B cell (primary cell): ENCODE results near the gene DDB1. TPM values are rescaled to one million over a fixed set of nuclear protein-coding genes. Genes with fewer than 3 reads are reported as not detected.

Experiments used
- ATAC-seq: fragments of 200-7000 bp; cut with Tn5 transposase; one replicate; pipeline ENCODE4 v1.10.0; 2021; ENCODE audit warnings: low read depth, mild to moderate bottlenecking, moderate number of reproducible peaks, moderate library complexity
- CTCF ChIA-PET: fragments of 350-600 bp; sonication (Branson Sonifier 250); formaldehyde crosslinking; loops from one replicate; lab custom pipeline; 2021; ENCODE audit warnings: antibody characterized with exemption, inconsistent platforms; lab: Charles Lee
- POLR2A ChIA-PET: fragments of 350-600 bp; sonication (Branson Sonifier 250); formaldehyde crosslinking; loops from one replicate; lab custom pipeline; 2021; ENCODE audit warnings: antibody characterized with exemption; lab: Charles Lee
- DNase-seq: peaks from one replicate; pipeline ENCODE4 v3.0.0; 2013
- H2AFZ ChIP-seq: 2 replicates; pipeline ENCODE4 v1.6.1; 2012; ENCODE audit warnings: mild to moderate bottlenecking, low read depth, low read length; ENCODE audit not compliant: insufficient read depth, poor library complexity, severe bottlenecking
- H3K27ac ChIP-seq, 2 donors: 1 replicate in 1 of 2; 2 replicates in 1 of 2; pipeline ENCODE4 v1.5.1; 2012 to 2013; ENCODE audit warnings: low read length in 2 of 2, mild to moderate bottlenecking in 2 of 2, moderate library complexity in 1 of 2
- H3K27me3 ChIP-seq, 4 experiments: fragments of 200-600 bp in 1 of 4; sonication (generic) in 1 of 4; replicated peaks in 1 of 4; 1 replicate in 2 of 4; 2 replicates in 2 of 4; pipeline versions ENCODE4 v1.6.1 to v1.7.0; 2013 to 2016; ENCODE audit warnings: low read length in 3 of 4, mild to moderate bottlenecking in 2 of 4, mixed read lengths in 1 of 4, moderate library complexity in 1 of 4; ENCODE audit not compliant: insufficient read depth in 4 of 4, control insufficient read depth in 3 of 4; ENCODE audit errors: control extremely low read depth in 1 of 4
- H3K36me3 ChIP-seq, 2 experiments: replicated peaks in 1 of 2; 1 replicate in 1 of 2; 2 replicates in 1 of 2; pipeline versions ENCODE4 v1.6.1 to v1.7.1; 2013; ENCODE audit warnings: low read length in 1 of 2; ENCODE audit not compliant: insufficient read depth in 2 of 2, control insufficient read depth in 1 of 2; ENCODE audit errors: control extremely low read depth in 1 of 2, extremely low read depth in 1 of 2
- H3K4me1 ChIP-seq, 2 donors: fragments of 200-600 bp in 1 of 2; sonication (generic) in 1 of 2; 1 replicate in 1 of 2; 2 replicates in 1 of 2; pipeline versions ENCODE4 v1.5.1 to v1.6.1; 2013 to 2017; ENCODE audit warnings: low read length in 2 of 2; ENCODE audit not compliant: control insufficient read depth in 2 of 2, insufficient read depth in 2 of 2
- H3K4me2 ChIP-seq: replicated peaks from 2 replicates; pipeline ENCODE3; 2012; ENCODE audit warnings: mild to moderate bottlenecking, low read depth, low read length; ENCODE audit not compliant: poor library complexity, severe bottlenecking
- H3K4me3 ChIP-seq, 5 experiments: fragments of 200-600 bp in 1 of 5; sonication (generic) in 1 of 5; 1 replicate in 3 of 5; 2 replicates in 2 of 5; pipeline versions ENCODE4 v1.5.1 to v1.7.0; 2011 to 2016; ENCODE audit warnings: low read length in 4 of 5, mild to moderate bottlenecking in 4 of 5, low read depth in 2 of 5, control low read depth in 1 of 5, moderate library complexity in 1 of 5; ENCODE audit not compliant: insufficient read depth in 1 of 5; ENCODE audit errors: control extremely low read depth in 1 of 5, extremely low read depth in 1 of 5
- H3K79me2 ChIP-seq: fragments of 200-600 bp; sonication (generic); one replicate; pipeline ENCODE4 v1.6.0; 2016; ENCODE audit warnings: low read length; ENCODE audit not compliant: control insufficient read depth, insufficient read depth
- H3K9ac ChIP-seq: fragments of 200-600 bp; sonication (generic); 2 replicates; pipeline ENCODE4 v1.6.1; 2017; ENCODE audit warnings: mild to moderate bottlenecking, low read length, moderate library complexity
- H3K9me3 ChIP-seq, 3 donors: one replicate each; pipeline versions ENCODE4 v1.6.1 to v1.7.1; 2013; ENCODE audit warnings: low read length in 2 of 3; ENCODE audit not compliant: control insufficient read depth in 2 of 3, insufficient read depth in 1 of 3; ENCODE audit errors: control extremely low read depth in 1 of 3
- H4K20me1 ChIP-seq: 2 replicates; pipeline ENCODE4 v1.6.0; 2012; ENCODE audit warnings: mild to moderate bottlenecking, low read length; ENCODE audit not compliant: insufficient read depth, control insufficient read depth, poor library complexity, severe bottlenecking
- H3K27ac Mint-ChIP-seq: one replicate; pipeline ENCODE4 v1.8.0; 2021; ENCODE audit warnings: mixed read lengths
- H3K27me3 Mint-ChIP-seq: one replicate; pipeline ENCODE4 v1.8.0; 2021; ENCODE audit warnings: mixed read lengths
- H3K4me1 Mint-ChIP-seq: one replicate; pipeline ENCODE4 v1.8.0; 2021; ENCODE audit warnings: mixed read lengths
- H3K4me3 Mint-ChIP-seq: one replicate; pipeline ENCODE4 v1.8.0; 2021; ENCODE audit warnings: mixed read lengths
- H3K9me3 Mint-ChIP-seq: one replicate; pipeline ENCODE4 v1.8.0; 2022; ENCODE audit warnings: mixed read lengths; ENCODE audit not compliant: insufficient read depth
- CTCF ChIP-seq: fragments of 200-600 bp; IDR thresholded peaks from one replicate; pipeline ENCODE4 v1.8.0; 2022; ENCODE audit warnings: antibody characterized with exemption, mild to moderate bottlenecking
- EZH2 ChIP-seq: IDR thresholded peaks from 2 replicates; pipeline ENCODE4 v1.6.1; 2012; ENCODE audit warnings: borderline replicate concordance, low read depth, mild to moderate bottlenecking, moderate library complexity, low read length; ENCODE audit not compliant: insufficient read depth, poor library complexity, severe bottlenecking
- WGBS: methylation state at CpG from one replicate; pipeline ENCODE4 v1.1.5; 2013; ENCODE audit warnings: missing lambda C conversion rate; ENCODE audit not compliant: insufficient coverage; 5-methylcytosine and 5-hydroxymethylcytosine counted together
- intact Hi-C: fragments of 100-400 bp; cut with micrococcal nuclease; formaldehyde crosslinking; loops from one replicate; pipeline ENCODE4 v1.10.0; 2022
- polyA plus RNA-seq: library from polyadenylated mRNA; depleted of rRNA; stranded (reverse); fragments of >200 nt; gene quantifications from 2 replicates; pipeline ENCODE4 v1.2.3, GENCODE V29; 2012
- total RNA-seq, 2 donors: library from RNA; stranded (reverse); fragments of 120-200 nt in 1 of 2; gene quantifications; 1 replicate in 1 of 2; 2 replicates in 1 of 2; pipeline versions ENCODE4 v1.2.3 to v1.2.4, GENCODE V29; 2013 to 2022

The DDB1 gene
- total and polyA plus RNA-seq, 2 donors (not counting 1 experiment from before 2014, with no cell fraction given) = 52.4 to 155 TPM

GRCh38 chr11:61275191-61275590 is 57.7 kb downstream of the DDB1 start:
- no peak for ATAC-seq
- CTCF ChIA-PET = no interaction called here

GRCh38 chr11:61274084-61274483 is 58.8 kb downstream of the DDB1 start:
- Histone ChIP-seq H3K27ac (no peak overlapping the region), H3K4me2 (no peak overlapping the region), H3K79me2 (no peaks in the 10 kb centered on the region), H3K4me3 (no peak overlapping the region), H2AFZ (no peak overlapping the region), H3K9me3 (no peaks in the 10 kb centered on the region), H3K9ac (no peak overlapping the region), H3K36me3 (no peaks in the 10 kb centered on the region), H3K27me3 (no peaks in the 10 kb centered on the region), H3K4me1 (no peaks in the 10 kb centered on the region), H4K20me1 (no peaks in the 10 kb centered on the region)
- ChIA-PET POLR2A (no interaction called here), CTCF (no interaction called here)
- no peak overlapping the region for H3K4me3 Mint-ChIP-seq
- H3K4me1 Mint-ChIP-seq = no peaks in the 10 kb centered on the region
- no peak overlapping the region for H3K27ac Mint-ChIP-seq
- WGBS = 100% methylated on average over 2 of the region's 4 CpGs
- ATAC-seq (no peak), DNase-seq (no peak)
- intact Hi-C loops = no loop called here
- TF ChIP-seq EZH2 (no peak), CTCF (no peak)
- no peaks in the 10 kb centered on the region for H3K27me3 Mint-ChIP-seq
- H3K9me3 Mint-ChIP-seq = no peaks in the 10 kb centered on the region

More at GRCh38 chr11:61275191-61275590, 57.7 kb downstream of the DDB1 start:
- no peaks in the 10 kb centered on the region for H3K9me3 Mint-ChIP-seq
- no peaks in the 10 kb centered on the region for H3K9me3 ChIP-seq
- no peak overlapping the region for H3K9ac ChIP-seq
- intact Hi-C loops = no loop called here
- H3K27ac Mint-ChIP-seq = no peak overlapping the region
- H3K4me2 ChIP-seq = no peak overlapping the region
- H4K20me1 ChIP-seq = no peaks in the 10 kb centered on the region
- H2AFZ ChIP-seq = no peak overlapping the region
- H3K27me3 Mint-ChIP-seq = no peaks in the 10 kb centered on the region
- no peaks in the 10 kb centered on the region for H3K4me1 Mint-ChIP-seq
- no peaks in the 10 kb centered on the region for H3K36me3 ChIP-seq
- 100% methylated on average over 1 of the region's 4 CpGs for WGBS
- no peaks in the 10 kb centered on the region for H3K27me3 ChIP-seq
- no peak overlapping the region for H3K4me3 ChIP-seq
- no peak overlapping the region for H3K27ac ChIP-seq
- no peaks in the 10 kb centered on the region for H3K79me2 ChIP-seq
- TF ChIP-seq EZH2 (no peak), CTCF (no peak)
- no peak overlapping the region for H3K4me3 Mint-ChIP-seq
- no peak for DNase-seq
- POLR2A ChIA-PET = no interaction called here
- H3K4me1 ChIP-seq = no peaks in the 10 kb centered on the region
